Esophagus muscularis mucosa (tissue), 3 donors: ENCODE data around the gene ADK.

Experiments
- CTCF ChIP-seq, 3 experiments: fragments of 200-600 bp in 2 of 3; fragments of 450-650 bp in 1 of 3; sonication (generic) in 2 of 3; IDR thresholded peaks; one replicate each; pipeline ENCODE4 v1.5.1; 2017 to 2019; ENCODE audit warnings: antibody characterized with exemption in 3 of 3, mild to moderate bottlenecking in 2 of 3, moderate library complexity in 1 of 3
- EP300 ChIP-seq: sonication (generic); formaldehyde crosslinking; IDR thresholded peaks from one replicate; pipeline ENCODE4 v1.6.1; 2017; ENCODE audit warnings: antibody characterized with exemption

GRCh38 chr10:74529205-74529604, 378.2 kb downstream of the ADK start:
- TF ChIP-seq CTCF (IDR thresholded peaks at IDR 0.05) (no peak), EP300 (no peak)
